ENCODE measurements around the gene CATSPER1.

- no peak for TF ChIP-seq CTCF (IDR thresholded peaks at IDR 0.05; ENCODE audit: insufficient read depth, low read length)
- TF ChIP-seq GABPA (IDR thresholded peaks at IDR 0.05; ENCODE audit: low read depth): no peak
- TF ChIP-seq REST (IDR thresholded peaks at IDR 0.05; ENCODE audit: insufficient replicate concordance, low read depth): no peak
- TF ChIP-seq SPI1 (IDR thresholded peaks at IDR 0.05; ENCODE audit: borderline replicate concordance, low read depth): no peak
These were observed 41.4 kb upstream of the CATSPER1 start for GRCh38 chr11:66067640-66068039.
